ENCODE data around the gene FOXE3. TPM values are rescaled to one million over a fixed set of nuclear protein-coding genes. Genes with fewer than 3 reads are reported as not detected.

FOXE3 gene
- total RNA-seq, 1 donor from 2014 or later: not detected

DNA sequence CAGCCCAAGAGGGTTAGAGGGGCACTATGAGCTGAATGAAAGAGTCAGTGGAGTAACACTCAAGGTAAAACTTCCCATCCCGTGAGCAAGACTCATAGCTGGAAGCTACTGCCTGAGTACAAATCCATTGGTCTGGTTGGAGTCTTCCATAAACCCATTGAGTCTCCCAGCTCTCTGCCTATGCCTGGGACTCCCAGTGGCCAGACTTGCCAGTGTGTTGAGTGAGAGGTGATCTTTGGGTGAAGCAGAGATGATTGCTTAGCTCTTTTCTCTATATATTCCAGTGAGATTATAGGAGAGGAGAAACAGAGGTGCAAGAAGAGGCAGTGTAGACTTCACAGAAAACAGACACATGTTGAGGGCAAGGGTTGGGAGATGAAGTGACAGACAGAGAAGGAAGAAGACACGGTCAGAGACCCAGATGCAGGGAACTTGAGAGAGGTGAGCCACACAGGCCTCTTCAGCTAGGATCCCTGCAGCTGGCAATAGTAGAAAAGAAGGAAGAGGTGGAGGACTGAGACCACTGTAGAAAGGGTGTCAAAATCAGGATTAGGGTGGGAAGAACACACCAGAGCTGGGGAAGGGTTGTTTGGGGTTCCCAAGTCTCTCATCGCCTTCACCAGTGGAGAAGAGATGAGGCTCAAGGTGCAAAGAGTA, 25.5 kb downstream of the FOXE3 start:
- Histone ChIP-seq H3K27me3 (ENCODE audit: low read depth) (peaks cover 78% of the 10 kb centered on the region), H3K36me3 (no peaks in the 10 kb centered on the region), H3K27ac (no peak overlapping the region), H3K4me1 (peaks cover 22% of the 10 kb centered on the region), H3K4me3 (no peak overlapping the region), H3K9me3 (no peaks in the 10 kb centered on the region)
- ATAC-seq (no peak), DNase-seq (no peak)
- TF ChIP-seq, protein P1, sequence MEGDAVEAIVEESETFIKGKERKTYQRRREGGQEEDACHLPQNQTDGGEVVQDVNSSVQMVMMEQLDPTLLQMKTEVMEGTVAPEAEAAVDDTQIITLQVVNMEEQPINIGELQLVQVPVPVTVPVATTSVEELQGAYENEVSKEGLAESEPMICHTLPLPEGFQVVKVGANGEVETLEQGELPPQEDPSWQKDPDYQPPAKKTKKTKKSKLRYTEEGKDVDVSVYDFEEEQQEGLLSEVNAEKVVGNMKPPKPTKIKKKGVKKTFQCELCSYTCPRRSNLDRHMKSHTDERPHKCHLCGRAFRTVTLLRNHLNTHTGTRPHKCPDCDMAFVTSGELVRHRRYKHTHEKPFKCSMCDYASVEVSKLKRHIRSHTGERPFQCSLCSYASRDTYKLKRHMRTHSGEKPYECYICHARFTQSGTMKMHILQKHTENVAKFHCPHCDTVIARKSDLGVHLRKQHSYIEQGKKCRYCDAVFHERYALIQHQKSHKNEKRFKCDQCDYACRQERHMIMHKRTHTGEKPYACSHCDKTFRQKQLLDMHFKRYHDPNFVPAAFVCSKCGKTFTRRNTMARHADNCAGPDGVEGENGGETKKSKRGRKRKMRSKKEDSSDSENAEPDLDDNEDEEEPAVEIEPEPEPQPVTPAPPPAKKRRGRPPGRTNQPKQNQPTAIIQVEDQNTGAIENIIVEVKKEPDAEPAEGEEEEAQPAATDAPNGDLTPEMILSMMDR (IDR thresholded peaks at IDR 0.05): no peak
- intact Hi-C loops (cut with DNase I): loop anchor here (10.0 kb wide), 1 partner anchor 263 kb away; no protein-coding TSS in a partner anchor

DNA sequence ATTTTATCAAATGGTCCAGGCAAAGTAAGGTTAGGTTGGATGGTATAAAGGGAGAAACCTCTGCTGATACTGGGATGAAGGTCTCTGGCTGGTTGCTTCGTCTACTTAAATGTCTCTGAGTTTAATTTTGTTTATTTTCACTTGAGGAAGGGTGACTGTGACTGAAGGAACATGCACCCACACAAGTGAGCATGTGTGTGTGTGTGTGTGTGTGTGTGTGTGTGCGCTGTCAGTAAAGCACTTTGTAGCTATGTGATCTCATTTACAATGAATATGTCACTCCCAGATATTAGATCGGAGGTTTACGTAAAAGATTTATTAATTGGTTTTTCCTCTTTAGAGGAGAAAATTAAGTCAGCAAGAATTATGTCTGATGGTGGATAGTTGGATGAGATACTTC, 26.1 kb downstream of the FOXE3 start:
- Histone ChIP-seq H3K4me1 (peaks cover 18% of the 10 kb centered on the region), H3K9me3 (no peaks in the 10 kb centered on the region), H3K27ac (no peak overlapping the region), H3K36me3 (no peaks in the 10 kb centered on the region), H3K4me3 (no peak overlapping the region), H3K27me3 (ENCODE audit: low read depth) (peaks cover 84% of the 10 kb centered on the region)
- TF ChIP-seq, protein P1 (IDR thresholded peaks at IDR 0.05): no peak
- ATAC-seq (no peak), DNase-seq (no peak)
- intact Hi-C loops (cut with DNase I): loop anchor here (10.0 kb wide), 1 partner anchor 263 kb away; no protein-coding TSS in a partner anchor

DNA sequence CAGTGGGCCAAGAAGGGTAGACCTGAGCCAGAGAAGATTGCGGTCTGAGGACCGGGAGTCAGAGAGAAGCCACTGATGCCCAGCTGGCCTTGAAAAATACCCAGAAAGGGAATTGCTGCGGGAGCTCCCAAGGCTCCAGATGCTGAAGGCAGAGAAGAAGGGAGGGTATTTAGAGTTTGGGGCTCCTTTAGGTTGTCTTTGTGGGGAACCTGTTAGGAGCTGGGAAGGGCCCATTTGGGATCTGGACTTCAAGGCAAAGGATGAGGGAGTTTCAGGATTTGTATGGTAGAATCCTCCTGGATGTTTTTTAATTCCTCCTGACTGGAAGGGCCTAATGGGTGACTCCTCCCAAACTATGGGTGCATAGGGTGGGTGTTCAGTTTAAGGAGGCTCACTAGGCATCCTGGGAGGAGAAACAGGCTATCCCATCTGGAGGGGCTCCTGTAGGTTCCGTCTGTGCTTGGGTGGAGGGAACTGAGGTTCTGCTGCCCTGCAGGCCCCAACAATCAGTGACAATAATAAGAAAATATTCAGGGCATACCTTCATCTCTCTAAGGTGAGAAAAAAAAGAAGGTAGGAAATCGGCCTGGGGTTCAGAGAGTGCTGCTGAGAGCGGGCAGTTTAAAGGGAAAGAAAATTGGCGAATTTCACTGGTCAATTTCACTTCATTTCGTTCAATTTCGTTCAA, 26.9 kb downstream of the FOXE3 start:
- H3K27ac ChIP-seq: no peak overlapping the region
- H3K36me3 ChIP-seq: no peaks in the 10 kb centered on the region
- intact Hi-C loops (cut with DNase I): loop anchor here (10.0 kb wide), 1 partner anchor 262 kb away; no protein-coding TSS in a partner anchor
- H3K27me3 ChIP-seq (ENCODE audit: low read depth): peaks cover 92% of the 10 kb centered on the region
- ATAC-seq: no peak
- DNase-seq: no peak
- no peaks in the 10 kb centered on the region for H3K9me3 ChIP-seq
- no peak overlapping the region for H3K4me3 ChIP-seq
- TF ChIP-seq, protein P1 (IDR thresholded peaks at IDR 0.05): no peak
- H3K4me1 ChIP-seq: peaks cover 18% of the 10 kb centered on the region

DNA sequence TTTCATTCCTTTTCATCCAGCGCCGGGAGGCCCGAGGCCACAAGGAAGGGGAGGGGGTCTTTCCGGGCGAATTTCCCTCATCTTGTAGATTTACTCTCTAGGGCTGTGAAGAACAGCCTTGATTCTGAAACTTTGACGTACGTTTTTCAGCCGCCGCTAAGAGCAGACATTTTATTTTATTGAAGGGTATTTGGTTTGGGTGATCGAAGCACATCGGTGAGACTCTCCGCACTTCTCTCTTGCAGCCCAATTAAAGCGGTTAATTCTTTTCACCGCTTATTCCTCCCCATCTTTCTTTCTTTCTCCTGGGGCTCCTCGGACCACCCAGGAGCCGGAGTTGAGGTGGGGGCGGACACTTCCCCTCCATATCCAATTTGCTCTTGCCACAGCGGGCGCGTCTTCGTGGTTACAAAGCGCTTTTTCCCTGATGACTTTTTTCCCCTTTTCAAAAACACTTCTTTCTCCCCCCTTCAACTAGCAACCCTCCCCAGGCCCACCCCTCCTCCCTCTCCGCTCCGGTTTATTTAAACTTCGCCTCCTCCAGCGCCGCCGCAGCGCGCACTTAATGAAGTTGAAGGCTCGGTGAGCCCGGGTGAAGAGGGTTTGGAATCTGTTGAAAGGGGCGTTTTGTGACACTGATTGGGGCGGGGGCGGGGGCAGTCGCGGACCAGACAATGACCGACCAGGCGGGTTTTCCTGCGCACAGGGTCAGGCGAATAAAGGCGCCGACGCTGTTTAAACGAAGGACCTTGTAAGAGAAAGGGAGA, 27.6 kb downstream of the FOXE3 start:
- Histone ChIP-seq H3K36me3 (no peaks in the 10 kb centered on the region), H3K4me1 (peaks cover 18% of the 10 kb centered on the region), H3K27me3 (ENCODE audit: low read depth) (peaks cover 93% of the 10 kb centered on the region), H3K27ac (no peak overlapping the region), H3K4me3 (no peak overlapping the region), H3K9me3 (no peaks in the 10 kb centered on the region)
- DNase-seq: no peak
- TF ChIP-seq, protein P1 (IDR thresholded peaks at IDR 0.05): no peak
- intact Hi-C loops (cut with DNase I): loop anchor here (10.0 kb wide), 1 partner anchor 261 kb away; no protein-coding TSS in a partner anchor
- no peak for ATAC-seq

DNA sequence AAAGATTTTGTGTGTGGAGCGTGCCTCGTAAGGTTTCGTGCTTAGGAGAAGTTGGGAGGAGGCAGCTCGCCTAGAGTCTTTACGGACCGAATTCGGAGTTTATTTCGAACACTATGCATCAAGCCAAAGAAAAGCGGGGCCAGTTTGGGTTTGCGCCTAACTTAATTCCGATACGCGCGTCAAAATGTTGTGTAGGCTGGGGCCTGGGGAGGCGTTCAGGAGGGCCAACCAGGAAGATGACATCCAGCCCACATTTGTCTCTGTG, 28.1 kb downstream of the FOXE3 start:
- Histone ChIP-seq H3K27me3 (ENCODE audit: low read depth) (peaks cover 93% of the 10 kb centered on the region), H3K9me3 (no peaks in the 10 kb centered on the region), H3K4me3 (peak overlapping the region; percentile 35), H3K4me1 (peaks cover 17% of the 10 kb centered on the region), H3K36me3 (no peaks in the 10 kb centered on the region), H3K27ac (no peak overlapping the region)
- ATAC-seq (no peak), DNase-seq (no peak)
- intact Hi-C loops (cut with DNase I): loop anchor here (10.0 kb wide), 1 partner anchor 261 kb away; no protein-coding TSS in a partner anchor
- TF ChIP-seq, protein P1 (IDR thresholded peaks at IDR 0.05): no peak

All from lower lobe of right lung (tissue), 2 donors.